Measurements from ENCODE around the gene KCNQ2. TPM values are rescaled to one million over a fixed set of nuclear protein-coding genes. Genes with fewer than 3 reads are reported as not detected.

Gene KCNQ2
- polyA plus RNA-seq, 3 donors from 2014 or later = 0.73 TPM; not detected in 2

- Mint-ChIP-seq H3K27me3 (ENCODE audit: low read depth in 3 of 3) (peaks cover 1 to 6% (median 3%) of the 10 kb centered on the region in 3 donors), H3K27ac (no peak overlapping the region)
Measured at GRCh38 chr20:63456429-63457284, 15.8 kb downstream of the KCNQ2 start.

GRCh38 chr20:63455568-63455859 is 16.9 kb downstream of the KCNQ2 start:
- H3K36me3 Mint-ChIP-seq = no peaks in the 10 kb centered on the region
- DNase-seq = no peak
- no peaks in the 10 kb centered on the region for H3K4me1 Mint-ChIP-seq
- H3K27ac Mint-ChIP-seq = no peak overlapping the region
- H3K4me3 Mint-ChIP-seq = no peak overlapping the region
- no peaks in the 10 kb centered on the region for H3K9me3 Mint-ChIP-seq
- H3K27me3 Mint-ChIP-seq (ENCODE audit: low read depth in 3 of 3) = peaks cover 1 to 4% (median 3%) of the 10 kb centered on the region in 3 donors

More at GRCh38 chr20:63456429-63457284, 15.8 kb downstream of the KCNQ2 start:
- H3K9me3 Mint-ChIP-seq = peaks cover 0 to 2% (median 0%) of the 10 kb centered on the region in 6 donors
- no peaks in the 10 kb centered on the region for H3K36me3 Mint-ChIP-seq
- DNase-seq = no peak
- no peaks in the 10 kb centered on the region for H3K4me1 Mint-ChIP-seq
- no peak overlapping the region for H3K4me3 Mint-ChIP-seq

- H3K4me1 Mint-ChIP-seq = no peaks in the 10 kb centered on the region
- DNase-seq = no peak
- H3K9me3 Mint-ChIP-seq = no peaks in the 10 kb centered on the region
- H3K4me3 Mint-ChIP-seq = no peak overlapping the region
- H3K36me3 Mint-ChIP-seq = no peaks in the 10 kb centered on the region
- peaks cover 2 to 4% (median 3%) of the 10 kb centered on the region in 3 donors for H3K27me3 Mint-ChIP-seq (ENCODE audit: low read depth in 3 of 3)
- H3K27ac Mint-ChIP-seq = no peak overlapping the region
Measured at GRCh38 chr20:63454731-63455567, 17.5 kb downstream of the KCNQ2 start.

- no peak overlapping the region for H3K4me3 Mint-ChIP-seq
- H3K36me3 Mint-ChIP-seq = no peaks in the 10 kb centered on the region
- peaks cover 2 to 5% (median 3%) of the 10 kb centered on the region in 3 donors for H3K27me3 Mint-ChIP-seq (ENCODE audit: low read depth in 3 of 3)
- no peaks in the 10 kb centered on the region for H3K9me3 Mint-ChIP-seq
- H3K27ac Mint-ChIP-seq = no peak overlapping the region
- DNase-seq = no peak
- no peaks in the 10 kb centered on the region for H3K4me1 Mint-ChIP-seq
Measured at GRCh38 chr20:63452821-63453523, 19.5 kb downstream of the KCNQ2 start.

GRCh38 chr20:63452341-63452740 is 20.1 kb downstream of the KCNQ2 start:
- no peak overlapping the region for H3K4me3 Mint-ChIP-seq
- no peaks in the 10 kb centered on the region for H3K36me3 Mint-ChIP-seq
- no peak for DNase-seq
- H3K9me3 Mint-ChIP-seq = no peaks in the 10 kb centered on the region
- no peaks in the 10 kb centered on the region for H3K4me1 Mint-ChIP-seq
- peaks cover 2 to 5% (median 3%) of the 10 kb centered on the region in 3 donors for H3K27me3 Mint-ChIP-seq (ENCODE audit: low read depth in 3 of 3)
- no peak overlapping the region for H3K27ac Mint-ChIP-seq

- DNase-seq = no peak
- no peak overlapping the region for H3K4me3 Mint-ChIP-seq
- H3K36me3 Mint-ChIP-seq = no peaks in the 10 kb centered on the region
- no peaks in the 10 kb centered on the region for H3K4me1 Mint-ChIP-seq
- H3K9me3 Mint-ChIP-seq = no peaks in the 10 kb centered on the region
- H3K27me3 Mint-ChIP-seq (ENCODE audit: low read depth in 3 of 3) = peaks cover 2 to 5% (median 3%) of the 10 kb centered on the region in 3 donors
- H3K27ac Mint-ChIP-seq = no peak overlapping the region
Measured at GRCh38 chr20:63451821-63452220, 20.6 kb downstream of the KCNQ2 start.

GRCh38 chr20:63449796-63450730 is 22.4 kb downstream of the KCNQ2 start:
- Mint-ChIP-seq H3K4me1 (no peaks in the 10 kb centered on the region), H3K36me3 (no peaks in the 10 kb centered on the region), H3K27ac (no peak overlapping the region), H3K9me3 (no peaks in the 10 kb centered on the region), H3K4me3 (no peak overlapping the region), H3K27me3 (ENCODE audit: low read depth in 3 of 3) (peaks cover 2 to 4% (median 3%) of the 10 kb centered on the region in 3 donors)
- no peak for DNase-seq

- no peaks in the 10 kb centered on the region for H3K9me3 Mint-ChIP-seq
- H3K4me1 Mint-ChIP-seq = no peaks in the 10 kb centered on the region
- no peak overlapping the region for H3K27ac Mint-ChIP-seq
- no peak overlapping the region for H3K4me3 Mint-ChIP-seq
- H3K27me3 Mint-ChIP-seq (ENCODE audit: low read depth in 3 of 3) = peaks cover 2 to 4% (median 3%) of the 10 kb centered on the region in 3 donors
- H3K36me3 Mint-ChIP-seq = no peaks in the 10 kb centered on the region
- DNase-seq = no peak
Measured at GRCh38 chr20:63449025-63449424, 23.4 kb downstream of the KCNQ2 start.

- Mint-ChIP-seq H3K27ac (no peak overlapping the region), H3K27me3 (ENCODE audit: low read depth in 3 of 3) (peaks cover 3 to 10% (median 5%) of the 10 kb centered on the region in 3 donors), H3K4me1 (peaks cover 0 to 5% of the 10 kb centered on the region in 2 donors), H3K9me3 (no peaks in the 10 kb centered on the region), H3K36me3 (no peaks in the 10 kb centered on the region), H3K4me3 (no peak overlapping the region)
- no peak for DNase-seq
Measured at GRCh38 chr20:63448031-63448430, 24.4 kb downstream of the KCNQ2 start.

GRCh38 chr20:63447320-63447719 is 25.1 kb downstream of the KCNQ2 start:
- H3K9me3 Mint-ChIP-seq = no peaks in the 10 kb centered on the region
- no peak overlapping the region for H3K4me3 Mint-ChIP-seq

GRCh38 chr20:63446216-63447024 is 26.0 kb downstream of the KCNQ2 start:
- Mint-ChIP-seq H3K36me3 (no peaks in the 10 kb centered on the region), H3K27ac (no peak overlapping the region), H3K4me3 (no peak overlapping the region), H3K9me3 (no peaks in the 10 kb centered on the region), H3K4me1 (peaks cover 10 to 14% of the 10 kb centered on the region in 2 donors), H3K27me3 (ENCODE audit: low read depth in 3 of 3) (peaks cover 4 to 20% (median 17%) of the 10 kb centered on the region in 3 donors)
- no peak for DNase-seq

More at GRCh38 chr20:63447320-63447719, 25.1 kb downstream of the KCNQ2 start:
- no peak for DNase-seq
- Mint-ChIP-seq H3K27me3 (ENCODE audit: low read depth in 3 of 3) (peaks cover 1 to 15% (median 12%) of the 10 kb centered on the region in 3 donors), H3K27ac (no peak overlapping the region), H3K4me1 (peaks cover 2 to 6% of the 10 kb centered on the region in 2 donors), H3K36me3 (no peaks in the 10 kb centered on the region)

- DNase-seq = no peak
- Mint-ChIP-seq H3K4me3 (no peak overlapping the region), H3K36me3 (no peaks in the 10 kb centered on the region), H3K27ac (no peak overlapping the region), H3K4me1 (peaks cover 16 to 19% of the 10 kb centered on the region in 2 donors), H3K9me3 (no peaks in the 10 kb centered on the region), H3K27me3 (ENCODE audit: low read depth in 3 of 3) (peaks cover 7 to 20% (median 16%) of the 10 kb centered on the region in 3 donors)
Measured at GRCh38 chr20:63445075-63445734, 27.2 kb downstream of the KCNQ2 start.
